ENCODE data around the gene SLC16A1. TPM values are rescaled to one million over a fixed set of nuclear protein-coding genes. Genes with fewer than 3 reads are reported as not detected.

The SLC16A1 gene
- total and polyA plus RNA-seq, 10 of the 15 experiments (the other 5 are each of a cell fraction or from before 2014, with no cell fraction given), result 39.0 to 106 (median 65.8) TPM

DNA sequence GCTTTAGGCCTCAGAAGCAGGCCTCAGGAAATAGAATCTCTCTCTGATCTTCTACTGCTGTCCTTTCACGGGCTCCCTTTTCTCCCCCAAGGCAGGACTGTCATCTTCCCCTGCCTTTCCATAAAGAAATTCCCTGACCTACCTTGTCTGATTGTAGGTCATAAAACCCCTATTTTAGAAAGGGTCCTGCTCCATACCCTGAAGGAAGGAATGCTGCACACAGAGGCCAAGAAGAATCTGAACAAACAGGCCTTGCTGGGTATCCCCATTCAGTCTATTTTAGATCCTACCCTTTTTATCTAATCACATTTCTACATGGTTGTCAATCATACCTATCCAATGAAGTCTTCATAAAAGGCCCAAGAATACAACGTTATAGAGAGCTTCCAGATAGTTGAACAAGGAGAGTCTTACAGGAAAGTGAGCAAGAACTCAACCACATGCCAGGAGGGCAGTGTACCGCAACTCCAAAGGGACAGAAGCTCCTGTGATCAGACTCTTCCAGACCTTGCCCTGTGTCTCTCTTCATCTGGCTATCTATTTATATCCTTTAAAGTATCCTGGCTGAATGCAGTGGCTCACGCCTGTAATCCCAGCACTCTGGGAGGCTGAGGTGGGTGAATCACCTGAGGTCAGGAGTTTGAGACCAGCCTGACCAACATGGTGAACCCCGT lies 93.1 kb downstream of the SLC16A1 start:
- Histone ChIP-seq H3K9ac (ENCODE audit: control insufficient read depth, insufficient read depth, low read length) (no peak overlapping the region), H3K36me3 (ENCODE audit: control insufficient read depth in 2 of 2, insufficient read depth in 2 of 2, low read length in 1 of 2) (no peaks in the 10 kb centered on the region), H3K4me1 (ENCODE audit: control insufficient read depth, insufficient read depth, low read length) (no peaks in the 10 kb centered on the region), H3K27ac (ENCODE audit: control insufficient read depth, insufficient read depth) (no peak overlapping the region), H3K27me3 (replicated peaks in 1 of 2; ENCODE audit: control insufficient read depth in 2 of 2, insufficient read depth in 2 of 2, low read length in 1 of 2) (no peaks in the 10 kb centered on the region), H3K4me3 (no peak overlapping the region), H3K4me2 (ENCODE audit: control insufficient read depth, insufficient read depth) (no peak overlapping the region), H2AFZ (ENCODE audit: control insufficient read depth, low read depth, low read length) (no peak overlapping the region), H4K20me1 (ENCODE audit: control insufficient read depth, insufficient read depth) (no peaks in the 10 kb centered on the region), H3K9me3 (replicated peaks; ENCODE audit: control insufficient read depth, insufficient read depth, low read length) (no peaks in the 10 kb centered on the region), H3K79me2 (ENCODE audit: control insufficient read depth, insufficient read depth, low read length) (no peaks in the 10 kb centered on the region)
- DNase-seq (ENCODE audit: low read depth, low spot score) (no peak), ATAC-seq (no peak), FAIRE-seq (no peak)
- intact Hi-C loops (cut with micrococcal nuclease; ENCODE audit: unreplicated experiment), result no loop called here
- 43% methylated on average over 5 of the region's 5 CpGs for WGBS (ENCODE audit: insufficient coverage, insufficient replicate concordance, low lambda C conversion rate, missing lambda C conversion rate)
- ChIA-PET POLR2A (interaction anchor here (0.6 kb wide), 1 partner anchor 11 kb away, joined by 3 read pairs; no protein-coding TSS in a partner anchor), SMC1A (ENCODE audit: uncharacterized antibody, unreplicated experiment) (no interaction called here), CTCF (no interaction called here), RAD21 (ENCODE audit: unreplicated experiment) (interaction anchor here (0.7 kb wide), 1 partner anchor 669 kb away, joined by 3 read pairs; no protein-coding TSS in a partner anchor)
- in situ Hi-C loops (cut with MboI), result no loop called here
- no TSS peak for BruUV-seq (replicated peaks)
- TF ChIP-seq TARDBP (IDR thresholded peaks at IDR 0.05; ENCODE audit: borderline replicate concordance), result no peak

Small RNAs within 50 kb of the gene (small RNA-seq; reads per million reads assigned to genes)
- gene AL390729.2, result not detected

Other genes starting within 250 kb of the SLC16A1 start
- 178 and 187 TPM in 2 replicates for gene RHOC, start 249.1 kb downstream of the SLC16A1 start, total RNA-seq (2014; rRNA removed)
- 183 TPM in 2 replicates for gene RHOC, start 249.1 kb downstream of the SLC16A1 start, total RNA-seq (2014; rRNA removed; fragmentation: Illumina TruSeq; extraction: Trizol)
- 138 and 142 TPM in 2 replicates for gene RHOC, start 249.1 kb downstream of the SLC16A1 start, total RNA-seq (2021)
- 258 and 371 TPM in 2 replicates for gene RHOC, start 249.1 kb downstream of the SLC16A1 start, polyA plus RNA-seq (2011; rRNA removed)
- gene RHOC, start 249.1 kb downstream of the SLC16A1 start, polyA plus RNA-seq (2014; fragmentation: Illumina TruSeq; extraction: Trizol), result 316 and 336 TPM in 2 replicates
- gene RHOC, start 249.1 kb downstream of the SLC16A1 start, polyA plus RNA-seq (2014; fragmentation: Nextera tagmentation; extraction: Ambion mirVana), result 10 to 100 TPM; 20.6 to 37.9 TPM
- gene RHOC, start 249.1 kb downstream of the SLC16A1 start, polyA plus RNA-seq (2014; rRNA removed), result 232 and 264 TPM in 2 replicates
- gene RHOC, start 249.1 kb downstream of the SLC16A1 start, polyA plus RNA-seq (2016; fragmentation: Nextera tagmentation; extraction: Ambion mirVana), result 100 to 1,000 TPM; 118 to 130 TPM
- gene PPM1J, start 240.9 kb downstream of the SLC16A1 start, total RNA-seq (2014; rRNA removed), result 0.76 and 1.4 TPM in 2 replicates
- 0.32 and 0.45 TPM in 2 replicates for gene PPM1J, start 240.9 kb downstream of the SLC16A1 start, total RNA-seq (2014; rRNA removed; fragmentation: Illumina TruSeq; extraction: Trizol)
- 0.59 and 1.5 TPM in 2 replicates for gene PPM1J, start 240.9 kb downstream of the SLC16A1 start, total RNA-seq (2021)
- gene PPM1J, start 240.9 kb downstream of the SLC16A1 start, polyA plus RNA-seq (2011; rRNA removed), result 0.88 and 1.6 TPM in 2 replicates
- gene PPM1J, start 240.9 kb downstream of the SLC16A1 start, polyA plus RNA-seq (2014; fragmentation: Illumina TruSeq; extraction: Trizol), result 0.19 and 0.71 TPM in 2 replicates
- gene PPM1J, start 240.9 kb downstream of the SLC16A1 start, polyA plus RNA-seq (2014; fragmentation: Nextera tagmentation; extraction: Ambion mirVana), result under 1 TPM in 1 of 2 experiments, not detected in 1; 0.07 TPM
- 1.3 and 1.8 TPM in 2 replicates for gene PPM1J, start 240.9 kb downstream of the SLC16A1 start, polyA plus RNA-seq (2014; rRNA removed)
- gene PPM1J, start 240.9 kb downstream of the SLC16A1 start, polyA plus RNA-seq (2016; fragmentation: Nextera tagmentation; extraction: Ambion mirVana), result under 1 TPM; 0.25 to 0.34 TPM
- gene LRIG2, start 117.0 kb upstream of the SLC16A1 start, total RNA-seq (2014; rRNA removed), result 8.4 and 8.5 TPM in 2 replicates
- 6.7 and 7.7 TPM in 2 replicates for gene LRIG2, start 117.0 kb upstream of the SLC16A1 start, total RNA-seq (2014; rRNA removed; fragmentation: Illumina TruSeq; extraction: Trizol)
- gene LRIG2, start 117.0 kb upstream of the SLC16A1 start, total RNA-seq (2021), result 4.3 and 7.6 TPM in 2 replicates
- gene LRIG2, start 117.0 kb upstream of the SLC16A1 start, polyA plus RNA-seq (2011; rRNA removed), result 11.8 and 13.9 TPM in 2 replicates
- 5.3 and 6.0 TPM in 2 replicates for gene LRIG2, start 117.0 kb upstream of the SLC16A1 start, polyA plus RNA-seq (2014; fragmentation: Illumina TruSeq; extraction: Trizol)
- 1 to 10 TPM in 1 of 2 experiments, under 1 TPM in 1; 0.77 to 1.3 TPM for gene LRIG2, start 117.0 kb upstream of the SLC16A1 start, polyA plus RNA-seq (2014; fragmentation: Nextera tagmentation; extraction: Ambion mirVana)
- 4.9 and 5.2 TPM in 2 replicates for gene LRIG2, start 117.0 kb upstream of the SLC16A1 start, polyA plus RNA-seq (2014; rRNA removed)
- 1 to 10 TPM; 4.6 TPM for gene LRIG2, start 117.0 kb upstream of the SLC16A1 start, polyA plus RNA-seq (2016; fragmentation: Nextera tagmentation; extraction: Ambion mirVana)